NCI-H1092 (cell line): Measurements from ENCODE around the gene CARS2.
"Not testable (repeated sequence)": the region's sequence is repeated elsewhere in the genome, so short reads cannot be mapped to it uniquely, and the experiment has no call there.

Source experiments
- DNase-seq: peaks from one replicate; lab custom pipeline; 2025; lab: John Stamatoyannopoulos, UW

Gene CARS2

DNA sequence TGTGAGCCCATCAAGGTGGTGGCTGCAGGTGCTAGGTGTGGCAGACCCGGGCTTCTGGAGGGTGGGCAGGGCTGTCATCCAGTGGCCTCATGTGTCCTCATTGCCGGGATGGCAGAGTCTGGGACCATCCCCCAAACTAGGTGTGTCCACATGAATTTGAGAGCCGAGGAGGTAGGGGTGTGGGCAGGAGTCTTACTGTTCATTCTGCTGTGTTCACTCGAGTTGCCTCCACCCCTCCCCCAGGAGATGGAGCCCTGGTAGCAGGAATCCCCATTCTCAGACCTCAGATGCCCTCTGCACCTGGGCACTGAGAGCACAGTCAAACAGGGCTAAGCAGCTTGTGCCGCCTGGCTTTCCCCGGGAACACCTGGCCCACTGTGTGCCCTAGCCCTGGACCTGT, 68.2 kb downstream of the CARS2 start:
- no peak for DNase-seq

DNA sequence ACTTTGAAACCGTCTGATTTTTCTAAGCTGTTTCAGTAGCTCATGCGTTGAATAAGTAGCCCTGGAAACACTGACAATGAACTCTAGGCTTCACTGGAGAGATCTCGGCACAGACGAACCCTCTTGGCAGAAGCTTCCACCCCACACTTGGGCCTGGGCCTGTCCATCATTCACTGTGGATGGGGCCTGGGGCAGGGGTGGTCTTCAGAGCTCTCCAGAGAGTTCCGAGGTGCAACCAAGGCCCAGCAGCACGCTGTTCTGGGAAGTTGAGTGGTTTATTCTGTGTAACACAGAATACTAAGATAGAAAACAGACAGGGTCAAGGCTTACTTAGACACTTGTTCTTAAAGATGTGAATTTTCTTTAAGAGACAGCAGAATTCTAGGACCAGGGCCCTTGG, 68.6 kb downstream of the CARS2 start:
- no peak for DNase-seq

DNA sequence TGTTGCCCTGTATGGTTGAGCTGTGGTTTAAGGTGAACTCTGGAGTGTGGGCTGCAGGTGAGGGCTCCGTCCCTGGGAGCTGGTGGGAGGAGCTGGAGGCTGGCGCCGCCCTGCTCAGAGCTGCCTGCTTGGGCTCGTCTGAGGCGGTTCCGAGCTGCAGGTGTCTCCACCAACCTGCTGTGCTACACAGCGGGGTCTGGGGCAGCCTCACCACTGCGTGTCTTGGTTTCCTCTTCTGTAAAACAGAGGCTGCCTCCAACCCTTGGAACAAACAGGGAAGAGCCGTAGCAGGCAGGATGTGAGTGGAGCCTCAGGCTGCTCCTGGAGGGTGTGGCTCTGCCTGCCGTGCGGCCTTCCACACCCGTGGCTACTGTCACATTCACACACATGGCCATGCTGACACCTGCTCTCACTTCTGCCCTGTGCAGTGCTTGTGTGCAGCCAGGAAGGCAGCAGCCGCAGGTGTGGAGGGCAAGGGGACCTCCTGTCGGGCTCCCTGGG, 69.2 kb downstream of the CARS2 start:
- no peak for DNase-seq

DNA sequence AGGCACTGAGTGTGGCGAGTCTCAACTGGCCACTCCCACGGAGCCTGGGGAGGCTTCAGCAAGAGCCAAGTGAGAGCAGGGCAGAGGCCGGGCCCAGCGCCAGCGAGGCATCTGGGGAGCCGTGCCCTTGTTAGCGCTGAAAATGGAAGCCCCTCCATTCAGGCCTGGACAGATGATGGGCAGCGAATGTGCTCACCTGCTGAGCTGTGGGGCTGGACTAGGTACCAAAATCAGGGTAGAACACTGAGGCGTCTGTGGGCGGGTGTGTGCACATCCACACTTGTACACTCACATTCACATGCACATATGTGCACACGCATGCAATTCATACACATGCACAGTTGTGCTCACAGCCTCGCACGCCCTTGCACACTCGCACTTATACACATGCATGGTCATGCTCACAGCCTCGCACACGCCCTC, 69.9 kb downstream of the CARS2 start:
- no peak for DNase-seq

DNA sequence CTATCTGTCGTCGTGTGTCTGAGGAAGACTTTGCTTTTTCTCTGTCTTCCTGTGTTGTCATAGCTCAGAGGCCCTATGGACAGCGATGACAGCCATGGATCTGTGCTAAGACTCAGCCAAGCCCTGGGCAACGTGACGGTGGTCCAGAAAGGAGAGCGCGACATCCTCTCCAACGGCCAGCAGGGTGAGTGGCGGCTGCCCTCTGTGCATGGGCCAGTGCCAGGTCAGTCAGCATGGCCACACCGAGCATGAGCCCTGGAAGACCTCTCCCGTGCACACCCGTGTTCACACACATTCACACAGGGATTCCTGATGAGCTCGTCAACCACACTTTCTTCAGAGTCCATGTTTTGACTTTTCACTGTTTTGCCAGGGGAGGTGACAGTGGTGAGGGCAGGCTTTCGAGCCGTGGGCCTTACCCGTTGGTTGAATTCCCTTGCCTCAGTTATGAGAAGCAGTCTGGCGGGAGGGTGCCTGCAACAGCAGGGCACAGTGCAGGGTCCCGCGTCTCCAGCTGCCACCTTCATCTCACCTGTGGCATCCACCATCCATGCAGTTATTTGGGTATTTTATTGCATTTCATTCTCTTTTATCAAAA, 70.4 kb downstream of the CARS2 start:
- DNase-seq: no peak

DNA sequence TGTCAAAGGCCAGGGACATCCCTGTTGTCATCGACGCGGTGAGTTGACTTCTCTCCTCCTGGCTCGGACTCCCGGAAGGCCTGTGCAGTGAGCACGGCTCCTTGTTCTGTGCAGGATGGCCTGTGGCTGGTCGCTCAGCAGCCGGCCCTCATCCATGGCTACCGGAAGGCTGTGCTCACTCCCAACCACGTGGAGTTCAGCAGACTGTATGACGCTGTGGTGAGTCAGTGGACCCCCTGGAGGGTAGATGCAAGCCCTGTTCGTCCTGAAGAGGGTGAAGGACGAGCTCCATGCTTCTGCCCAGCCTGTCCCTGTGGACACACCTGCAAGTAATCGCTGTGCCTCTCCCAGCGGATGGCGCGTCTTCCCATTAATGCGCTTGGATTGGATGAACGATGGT, 71.4 kb downstream of the CARS2 start:
- DNase-seq: no peak

DNA sequence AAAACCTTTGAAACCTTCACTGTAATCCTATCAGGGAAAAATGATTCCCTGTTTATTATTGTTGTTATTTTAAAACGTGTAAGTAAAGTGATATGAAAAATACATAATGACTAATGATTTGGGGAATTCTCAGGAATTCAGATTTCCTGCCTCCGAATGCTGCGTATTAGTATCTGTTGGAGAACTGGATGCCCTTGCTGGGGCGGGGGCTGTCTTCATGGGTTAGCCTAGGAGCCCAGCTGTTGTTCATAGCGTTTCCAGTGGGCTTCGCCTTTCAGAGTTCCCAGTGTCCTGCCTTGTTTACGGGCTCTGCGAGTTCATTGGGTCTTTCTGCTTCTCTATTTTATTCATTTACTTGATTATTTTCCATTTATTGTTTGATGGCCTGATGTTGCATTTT, 72.1 kb downstream of the CARS2 start:
- no peak for DNase-seq

DNA sequence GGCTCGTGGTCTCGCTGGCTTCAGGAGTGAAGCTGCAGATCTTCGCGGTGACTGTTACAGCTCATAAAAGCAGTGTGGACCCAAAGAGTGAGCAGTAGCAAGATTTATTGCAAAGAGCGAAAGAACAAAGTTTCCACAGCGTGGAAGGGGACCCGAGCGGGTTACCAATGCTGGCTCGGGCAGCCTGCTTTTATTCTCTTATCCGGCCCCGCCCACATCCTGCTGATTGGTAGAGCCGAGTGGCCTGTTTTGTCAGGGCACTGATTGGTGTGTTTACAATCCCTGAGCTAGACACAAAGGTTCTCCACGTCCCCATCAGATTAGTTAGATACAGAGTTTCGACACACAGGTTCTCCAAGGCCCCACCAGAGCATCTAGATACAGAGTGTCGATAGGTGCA, 73.7 kb downstream of the CARS2 start:
- DNase-seq: not testable (repeated sequence)

DNA sequence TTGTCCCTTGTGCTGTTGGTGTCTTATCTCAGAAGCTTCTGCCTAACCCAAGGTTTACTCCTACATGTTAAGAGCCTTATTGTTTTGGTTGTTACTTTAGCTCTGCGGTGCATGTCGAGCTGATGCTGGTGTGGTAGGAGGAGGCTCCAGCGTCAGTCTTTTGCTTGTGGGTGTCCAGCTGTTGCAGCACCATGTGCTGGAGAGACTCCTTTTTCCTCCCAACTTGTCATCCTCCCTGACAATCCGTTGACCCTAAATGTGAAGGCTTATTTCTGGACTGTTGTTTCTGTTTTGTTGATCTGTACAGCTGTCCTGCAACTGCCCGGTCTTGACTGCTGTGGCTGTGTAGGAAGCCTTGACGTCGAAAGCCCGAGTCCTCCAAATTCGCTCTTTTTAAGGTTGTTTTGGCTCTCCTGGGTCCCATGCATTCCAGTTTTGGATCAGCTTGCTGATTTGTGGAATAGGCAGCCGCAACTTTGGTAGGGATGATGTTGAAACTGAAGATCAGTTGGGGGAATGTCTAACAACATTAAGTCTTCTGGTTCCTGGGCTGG, 75.3 kb downstream of the CARS2 start:
- no peak for DNase-seq

DNA sequence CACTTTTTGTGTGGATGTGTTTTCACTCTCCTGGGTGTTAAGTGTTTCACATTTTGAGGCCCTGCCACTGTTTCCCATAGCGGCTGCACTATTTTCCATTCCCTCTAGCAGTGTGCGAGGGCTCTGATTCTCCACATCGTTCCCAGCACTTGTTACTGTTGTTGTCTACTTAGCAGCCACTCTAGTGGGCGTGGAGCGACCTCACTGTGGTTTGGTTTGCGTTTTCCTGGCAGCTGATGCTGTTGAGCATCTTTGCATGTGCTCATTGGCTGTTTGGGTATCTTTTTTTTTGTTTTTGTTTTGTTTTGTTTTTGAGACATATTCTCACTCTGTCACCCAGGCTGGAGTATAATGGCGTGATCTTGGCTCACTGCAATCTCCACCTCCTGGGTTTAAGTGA, 76.2 kb downstream of the CARS2 start:
- no peak for DNase-seq

DNA sequence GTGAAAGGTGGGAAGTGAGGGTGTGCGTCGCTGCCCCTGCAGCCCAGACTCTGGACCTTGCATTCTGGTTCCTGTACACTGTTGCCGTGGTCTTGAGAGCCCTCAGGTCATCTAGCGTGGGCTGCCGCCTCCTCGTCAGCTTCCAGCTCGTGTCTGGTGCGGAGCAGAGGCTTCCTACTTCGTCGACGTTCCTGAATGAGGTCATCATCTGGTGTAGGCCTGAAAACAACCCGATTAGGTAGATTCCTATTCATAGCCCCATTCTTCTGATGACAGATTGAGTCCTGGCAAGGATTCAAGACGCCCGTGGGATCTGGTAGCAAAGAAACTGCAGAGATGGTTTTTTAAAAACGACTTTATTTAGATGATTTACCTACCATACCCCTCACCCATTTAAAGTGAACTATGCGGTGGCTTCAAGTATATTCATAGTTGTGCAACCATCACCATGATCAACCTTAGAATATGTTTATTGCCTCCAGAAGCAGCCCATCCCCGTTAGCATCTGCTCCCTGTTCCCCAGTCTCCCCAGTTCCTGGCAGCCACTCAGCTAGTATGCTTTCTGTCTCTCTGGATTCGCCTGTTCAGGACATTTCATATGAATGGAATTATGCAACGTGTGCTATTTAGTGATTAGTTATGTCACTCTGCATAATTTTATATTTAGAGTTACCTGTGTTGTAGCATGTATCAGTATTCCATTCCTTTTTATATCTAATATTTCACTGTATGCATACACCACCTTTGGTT, 76.8 kb downstream of the CARS2 start:
- DNase-seq: no peak

DNA sequence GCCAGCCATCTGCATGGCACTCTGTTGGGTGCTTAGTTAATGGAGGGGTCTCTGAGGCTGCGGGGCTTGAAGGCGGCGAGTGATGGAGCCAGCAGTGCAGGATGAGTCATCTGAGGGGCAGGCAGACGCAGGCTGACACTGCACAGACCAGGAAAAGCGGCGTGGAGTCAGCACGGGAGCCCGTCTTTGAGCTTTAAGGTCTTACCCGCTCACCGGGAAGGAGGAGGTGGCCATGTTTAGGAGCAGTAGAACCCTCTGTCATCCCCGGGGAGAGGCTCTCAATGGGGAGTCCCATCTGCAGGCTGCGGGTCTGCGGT, 77.5 kb downstream of the CARS2 start:
- DNase-seq: no peak

DNA sequence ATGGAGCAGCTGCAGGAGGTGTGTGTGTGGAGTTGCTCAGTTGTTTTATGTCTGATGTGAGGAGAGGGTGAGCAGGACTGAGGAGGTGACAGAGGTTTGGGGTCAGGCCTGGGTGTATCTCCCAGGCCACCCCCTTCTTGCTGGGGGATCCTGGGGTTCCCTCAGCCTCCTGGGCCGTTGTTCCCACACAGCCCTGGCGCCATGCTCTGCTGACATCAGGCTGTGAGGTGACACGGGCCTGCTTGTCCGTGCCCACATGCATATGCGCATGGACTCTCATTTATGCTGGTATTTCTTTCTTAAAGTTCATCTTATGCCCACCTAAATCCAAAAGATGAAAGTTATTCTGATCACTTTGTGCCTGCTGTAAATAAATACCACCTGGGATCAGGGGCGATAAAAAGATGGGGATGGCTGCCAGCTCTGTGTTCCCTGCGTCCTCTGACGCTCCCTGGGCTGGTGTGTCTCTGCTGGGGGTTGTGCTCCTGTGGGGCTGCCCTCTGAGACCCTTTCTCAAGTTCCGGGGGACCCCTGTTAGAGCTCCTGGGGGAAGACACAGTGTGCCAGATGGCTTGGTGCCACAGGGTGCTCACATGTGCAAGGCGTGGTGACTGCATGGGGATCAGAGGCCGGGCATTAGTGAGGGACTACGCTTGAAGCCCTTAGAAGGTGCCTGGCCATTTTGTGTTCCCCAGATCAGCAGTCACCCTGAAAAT, 78.0 kb downstream of the CARS2 start:
- no peak for DNase-seq

DNA sequence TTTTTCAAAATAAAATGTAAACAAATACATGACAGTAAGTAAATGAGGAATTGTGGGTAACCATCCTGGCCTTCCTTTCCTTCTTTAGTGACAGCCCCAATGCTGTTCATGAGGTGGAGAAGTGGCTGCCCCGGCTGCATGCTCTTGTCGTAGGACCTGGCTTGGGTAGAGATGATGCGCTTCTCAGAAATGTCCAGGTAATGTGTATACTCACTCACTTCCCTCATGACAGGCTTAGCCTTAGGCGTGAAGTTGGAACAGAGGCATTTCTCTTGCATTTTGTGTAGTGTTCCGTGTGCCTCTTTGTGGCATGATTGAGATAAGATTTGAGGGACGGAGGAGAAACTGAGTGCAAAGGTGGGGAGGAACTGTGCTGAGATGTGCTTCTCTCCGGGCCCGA, 78.6 kb downstream of the CARS2 start:
- DNase-seq: no peak

DNA sequence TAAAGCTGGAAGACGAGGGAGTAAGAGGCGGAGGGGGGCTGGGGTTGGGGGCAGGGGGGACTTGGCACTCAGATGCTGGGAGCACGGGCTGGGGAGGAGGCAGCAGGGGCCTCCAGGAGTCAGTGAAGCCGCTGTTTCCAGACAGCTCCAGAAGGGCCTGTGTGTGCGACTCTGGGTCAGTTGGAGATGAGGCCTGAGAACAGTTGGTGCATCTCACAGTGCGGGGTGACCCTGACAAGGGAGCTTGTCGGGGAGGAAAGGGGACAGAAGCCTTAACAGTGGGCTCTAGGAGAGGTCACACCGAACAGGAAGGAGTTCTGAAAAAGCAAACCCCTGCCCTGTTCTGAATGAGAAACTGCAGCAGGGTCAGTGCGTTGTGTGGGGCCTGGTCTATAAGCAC, 79.4 kb downstream of the CARS2 start:
- DNase-seq: no peak

DNA sequence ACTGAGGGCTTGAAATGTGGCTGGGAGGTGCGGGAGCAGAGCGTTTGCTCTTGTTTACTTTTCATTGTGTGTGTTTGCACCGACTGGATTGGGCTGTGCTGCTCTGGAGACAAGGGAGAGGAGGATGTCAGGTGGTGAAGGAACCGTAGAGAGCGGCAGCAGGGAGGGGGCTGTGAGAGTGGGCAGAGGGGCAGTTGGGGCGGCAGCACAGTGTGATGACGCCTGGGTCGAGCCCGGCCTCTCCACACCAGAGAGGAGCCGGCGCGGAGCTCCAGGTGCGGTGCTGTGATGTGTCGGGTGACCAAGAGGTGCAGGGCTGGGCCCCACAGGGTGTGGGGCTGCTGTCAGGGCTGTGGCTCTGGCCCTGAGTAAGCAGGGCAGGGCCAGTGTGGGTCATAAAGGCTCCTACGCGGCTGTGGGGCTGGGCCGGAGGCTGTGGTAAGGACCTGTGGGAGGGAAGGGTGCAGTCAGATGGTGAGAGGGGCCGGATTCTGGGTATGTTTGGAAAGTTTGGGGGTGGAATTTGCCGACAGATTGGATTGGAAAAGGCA, 80.1 kb downstream of the CARS2 start:
- DNase-seq: peak; percentile 19

DNA sequence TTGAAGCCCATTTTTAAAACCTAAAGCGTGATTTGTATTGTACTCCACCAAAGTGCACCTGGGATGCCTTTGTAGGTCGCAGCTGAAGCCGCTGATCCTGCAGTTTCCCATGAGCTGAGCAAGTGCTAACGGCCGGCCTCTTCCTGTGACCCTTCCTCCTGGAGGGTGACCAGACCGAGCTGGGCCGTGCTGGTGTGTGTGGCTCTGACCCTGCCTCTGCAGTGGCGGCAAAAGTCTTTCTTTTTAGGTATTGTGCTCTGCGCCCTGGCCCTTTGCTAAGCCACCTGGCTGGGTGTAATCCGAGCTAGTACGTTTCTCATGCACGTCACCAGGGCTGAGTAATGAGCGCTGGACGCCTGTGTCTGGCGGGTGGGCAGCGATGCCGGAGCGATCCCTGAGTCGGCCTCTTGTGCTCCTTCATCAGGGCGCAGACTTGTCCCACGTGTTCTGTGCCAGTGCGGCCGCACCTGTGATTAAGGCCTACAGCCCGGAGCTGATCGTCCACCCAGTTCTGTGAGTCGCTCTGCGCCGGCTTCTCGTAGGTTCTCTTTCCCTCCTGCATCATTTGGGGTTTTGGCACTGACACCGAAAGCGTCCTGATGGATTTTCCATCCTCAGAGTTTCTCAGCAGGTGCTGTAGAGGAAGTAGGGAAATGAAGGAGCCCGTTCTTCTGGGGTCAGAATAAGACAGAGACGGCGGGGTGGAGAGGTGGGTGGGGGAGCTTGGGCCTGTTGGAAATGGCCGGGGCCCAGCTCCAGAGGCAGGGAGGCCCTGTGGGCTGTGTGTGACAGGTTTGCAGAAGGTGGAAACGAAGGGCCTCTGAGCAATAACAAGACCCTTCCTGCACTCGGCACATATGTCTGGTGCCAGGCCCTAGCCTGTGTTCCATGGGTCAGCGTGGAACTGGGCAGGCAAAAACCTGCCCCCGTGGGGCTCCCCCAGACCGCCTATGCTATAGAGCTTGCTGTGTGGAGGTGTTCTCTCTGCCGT, 80.9 kb downstream of the CARS2 start:
- no peak for DNase-seq

DNA sequence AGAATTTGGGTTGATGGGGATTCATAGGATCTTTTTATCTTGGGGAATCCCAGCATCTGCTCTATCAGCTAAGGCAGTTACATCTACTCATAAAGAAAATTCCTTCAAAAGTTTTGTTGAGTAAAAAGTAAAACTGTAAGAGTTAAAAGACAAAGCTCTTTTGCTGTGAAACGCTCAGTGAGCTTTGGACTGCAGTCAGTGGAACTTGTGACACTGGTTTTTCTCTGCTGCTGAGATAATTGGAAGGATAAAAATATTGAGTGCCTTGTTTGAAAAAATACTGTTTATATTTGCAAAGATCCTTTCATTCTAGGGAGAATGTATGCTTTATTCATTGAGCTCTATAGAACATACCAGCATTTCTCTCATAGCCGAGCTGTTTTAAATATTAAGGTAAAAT, 85.3 kb downstream of the CARS2 start:
- no peak for DNase-seq

DNA sequence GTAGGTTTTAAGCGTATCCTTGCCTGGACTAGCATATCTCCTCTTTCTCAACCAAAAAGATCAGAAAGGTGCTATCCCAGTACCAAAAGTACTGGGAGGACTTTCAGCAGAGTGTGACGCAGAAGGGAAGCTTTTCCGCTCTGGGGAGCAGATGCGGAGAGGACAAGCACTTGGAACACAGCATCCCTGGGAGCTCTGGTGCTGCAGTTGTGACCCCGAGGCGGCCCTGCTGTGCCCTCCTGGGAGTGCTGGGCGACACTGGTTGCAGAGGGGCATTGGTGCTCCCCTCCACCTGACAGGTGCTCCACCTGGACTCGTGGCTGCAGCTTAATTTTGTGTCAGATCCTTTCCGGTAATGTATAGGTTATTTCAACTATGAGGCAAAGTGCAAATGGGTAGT, 87.1 kb downstream of the CARS2 start:
- no peak for DNase-seq

DNA sequence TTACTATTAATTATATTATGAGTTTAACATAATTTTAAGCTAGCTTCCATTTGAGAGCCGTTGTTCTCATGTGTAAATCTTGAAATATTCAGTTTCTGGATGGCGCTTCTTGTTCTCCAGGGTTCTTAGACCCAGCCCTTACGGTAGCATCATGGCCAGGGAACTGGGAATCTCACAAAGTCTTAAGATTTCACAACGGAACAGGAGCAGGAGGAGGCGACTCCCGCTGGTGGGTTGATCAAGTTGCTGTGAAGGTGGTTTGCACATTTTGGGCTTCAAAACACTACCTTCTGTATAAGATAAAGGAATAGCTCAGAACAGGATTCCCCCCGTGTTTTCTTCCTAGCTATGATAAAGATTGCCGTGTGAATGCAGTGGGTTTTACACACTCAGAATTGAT, 87.7 kb downstream of the CARS2 start:
- no peak for DNase-seq

DNA sequence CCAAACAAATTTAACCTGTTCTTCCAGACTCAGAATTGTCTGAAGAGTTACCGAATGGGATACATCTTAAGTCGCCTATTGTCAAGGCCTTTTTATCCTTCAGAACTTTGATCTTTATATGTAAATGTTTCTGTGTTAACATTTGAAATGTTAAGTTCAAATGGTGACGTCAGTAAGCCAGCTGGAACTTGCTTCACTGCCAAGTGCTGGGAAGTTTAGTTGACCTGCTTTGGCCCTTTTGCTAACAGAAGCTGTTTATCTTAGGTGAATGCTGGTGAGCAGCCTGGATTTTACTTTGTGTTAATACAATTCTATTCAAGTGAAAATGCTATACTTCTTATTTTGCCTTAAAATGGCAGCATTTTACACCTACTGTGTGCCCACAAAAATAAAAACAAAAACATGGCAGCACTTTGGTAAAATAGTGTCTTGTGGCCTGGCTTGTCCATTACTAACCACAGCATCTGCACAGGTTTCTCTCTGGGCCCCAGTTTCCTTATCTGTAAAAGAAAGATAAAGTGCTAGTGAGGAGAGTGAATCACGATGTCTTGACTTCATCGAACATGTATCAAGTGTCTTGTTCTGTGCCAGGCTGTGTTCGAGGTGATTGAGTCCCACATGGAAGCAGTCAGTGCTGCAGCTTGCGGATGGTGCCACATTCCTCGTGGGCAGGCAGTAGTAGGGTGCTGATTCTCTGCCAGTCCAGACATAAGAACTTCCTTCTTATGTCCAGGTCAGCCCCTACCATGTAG, 88.4 kb downstream of the CARS2 start:
- DNase-seq: no peak
